Activated CD8-positive, alpha-beta memory T cell treated with anti-CD3 and anti-CD28 coated beads, Interleukin-2, amount 50 U/mL, for 24 hours (primary cell): ENCODE results near the gene CABP7.

ENCODE experiments used
- DNase-seq: peaks from one replicate; pipeline ENCODE4 v3.0.0-alpha.2; 2020; ENCODE audit errors: extremely low read depth

Gene CABP7

GRCh38 chr22:29722587-29722986 lies 2.8 kb downstream of the CABP7 start:
- DNase-seq, result no peak

GRCh38 chr22:29723766-29724165 lies 4.0 kb downstream of the CABP7 start:
- no peak for DNase-seq

- DNase-seq, result no peak
Observed at GRCh38 chr22:29724843-29725242, 5.0 kb downstream of the CABP7 start.

- no peak for DNase-seq
Observed at GRCh38 chr22:29726106-29726505, 6.3 kb downstream of the CABP7 start.

GRCh38 chr22:29726512-29727130 lies 6.8 kb downstream of the CABP7 start:
- no peak for DNase-seq

GRCh38 chr22:29727131-29727523 lies 7.3 kb downstream of the CABP7 start:
- no peak for DNase-seq

GRCh38 chr22:29729161-29729560 lies 9.4 kb downstream of the CABP7 start:
- no peak for DNase-seq

- no peak for DNase-seq
Observed at GRCh38 chr22:29731058-29731850, 11.5 kb downstream of the CABP7 start.

GRCh38 chr22:29732883-29733282 lies 13.1 kb downstream of the CABP7 start:
- DNase-seq, result no peak

GRCh38 chr22:29733362-29734201 lies 13.8 kb downstream of the CABP7 start:
- DNase-seq, result no peak

- DNase-seq, result no peak
Observed at GRCh38 chr22:29734406-29734805, 14.6 kb downstream of the CABP7 start.

- no peak for DNase-seq
Observed at GRCh38 chr22:29734838-29735237, 15.0 kb downstream of the CABP7 start.

- no peak for DNase-seq
Observed at GRCh38 chr22:29735416-29735815, 15.6 kb downstream of the CABP7 start.

GRCh38 chr22:29737251-29738117 lies 17.7 kb downstream of the CABP7 start:
- no peak for DNase-seq

GRCh38 chr22:29738118-29738815 lies 18.5 kb downstream of the CABP7 start:
- DNase-seq, result no peak

GRCh38 chr22:29739346-29739875 lies 19.6 kb downstream of the CABP7 start:
- no peak for DNase-seq

GRCh38 chr22:29740216-29740615 lies 20.4 kb downstream of the CABP7 start:
- DNase-seq, result no peak

- DNase-seq, result no peak
Observed at GRCh38 chr22:29741926-29742325, 22.1 kb downstream of the CABP7 start.

GRCh38 chr22:29742326-29742725 lies 22.5 kb downstream of the CABP7 start:
- no peak for DNase-seq

- no peak for DNase-seq
Observed at GRCh38 chr22:29744902-29745301, 25.1 kb downstream of the CABP7 start.

GRCh38 chr22:29747832-29748231 lies 28.0 kb downstream of the CABP7 start:
- DNase-seq, result no peak
